Progenitor cell of endocrine pancreas (in vitro differentiated cells): ENCODE results near the gene MYBPC2. TPM values are rescaled to one million over a fixed set of nuclear protein-coding genes. Genes with fewer than 3 reads are reported as not detected.

Experiments
- DNase-seq: peaks from one replicate; pipeline ENCODE4 v3.0.0; 2021; ENCODE audit warnings: low spot score; ENCODE audit not compliant: unreplicated experiment
- H3K27ac Mint-ChIP-seq: 2 replicates; pipeline ENCODE4 v1.8.0; 2021; ENCODE audit warnings: mild to moderate bottlenecking, moderate library complexity, mixed read lengths
- H3K27me3 Mint-ChIP-seq: 2 replicates; pipeline ENCODE4 v1.8.0; 2021; ENCODE audit warnings: mixed read lengths
- H3K36me3 Mint-ChIP-seq: 2 replicates; pipeline ENCODE4 v1.8.0; 2022; ENCODE audit warnings: mixed read lengths; ENCODE audit not compliant: insufficient read depth
- H3K4me1 Mint-ChIP-seq: 2 replicates; pipeline ENCODE4 v1.8.0; 2021; ENCODE audit warnings: low read depth, mixed read lengths
- H3K4me3 Mint-ChIP-seq: 2 replicates; pipeline ENCODE4 v1.8.0; 2021; ENCODE audit warnings: low read depth, mild to moderate bottlenecking, moderate library complexity, mixed read lengths
- H3K9me3 Mint-ChIP-seq: 2 replicates; pipeline ENCODE4 v1.8.0; 2021; ENCODE audit warnings: low read depth, mixed read lengths
- long read RNA-seq: library from polyadenylated mRNA; unstranded; transcript quantifications from one replicate; pipeline ENCODE4 v2.0.0, GENCODE V29; 2020
- total RNA-seq: library from RNA; stranded (reverse); gene quantifications from 2 replicates; pipeline ENCODE4 v1.2.1, GENCODE V29; 2021
- TF ChIP-seq, protein P1 (sequence below): fragments of 200-600 bp; sonication (generic); IDR thresholded peaks from one replicate; pipeline ENCODE4 v1.5.0; 2021; ENCODE audit warnings: antibody characterized with exemption, mild to moderate bottlenecking; ENCODE audit not compliant: unreplicated experiment

The MYBPC2 gene
- 1.6 and 2.1 TPM in 2 replicates for total RNA-seq
- long read RNA-seq, partial matches to known transcripts: 3 of 5 reads
- long read RNA-seq, other reads (novel, unspliced or antisense): 0 of 5 reads

DNA sequence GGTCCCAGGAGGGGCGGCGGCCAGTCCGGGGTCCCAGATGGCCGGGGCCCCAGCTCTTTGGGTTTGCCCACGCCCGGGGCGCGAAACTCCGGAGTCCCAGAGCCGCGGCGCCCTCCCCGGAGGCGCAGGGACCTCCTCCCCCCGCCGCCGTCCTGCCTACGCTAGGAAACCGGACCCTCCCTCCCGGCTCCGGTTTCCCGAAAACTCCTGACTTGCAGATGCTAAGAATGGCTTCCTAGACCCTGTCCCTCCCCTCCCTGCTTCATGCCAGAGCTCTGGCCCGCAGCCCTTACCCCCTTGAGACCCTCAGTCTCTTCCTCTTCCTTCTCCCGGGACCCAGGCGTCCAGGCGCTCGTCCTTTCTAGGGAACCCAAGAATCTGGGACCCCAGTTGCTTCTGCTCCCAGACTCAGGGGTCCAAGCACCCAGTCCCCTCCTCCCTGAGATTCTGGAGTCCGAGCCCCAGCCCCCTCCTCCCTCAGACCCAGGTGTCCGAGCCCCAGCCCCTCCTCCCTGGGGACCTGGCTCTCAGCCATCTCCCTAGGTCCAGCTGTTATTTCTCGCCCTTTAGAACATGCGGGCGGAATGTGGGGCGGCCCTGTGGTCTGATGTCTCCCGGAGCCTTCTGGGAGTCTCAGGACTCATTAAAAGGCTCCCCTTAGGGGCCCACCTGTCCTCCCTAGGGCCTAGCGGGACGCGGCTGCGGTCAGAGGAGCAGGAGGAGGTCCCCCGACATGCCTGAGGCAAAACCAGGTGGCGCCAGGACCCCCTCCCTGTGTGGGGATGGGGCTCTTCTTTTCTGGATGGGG lies at the start of gene MYBPC2:
MYBPC2 (plus strand) TSS at position 672 of the 808 bp plus-strand sequence; CDS start at position 734, 62 bp downstream.
- DNase-seq: no peak
- Mint-ChIP-seq H3K36me3 (no peaks in the 10 kb centered on the region), H3K4me1 (peaks cover 6% of the 10 kb centered on the region), H3K4me3 (peak within 1 kb of the TSS; percentile 82), H3K9me3 (no peaks in the 10 kb centered on the region), H3K27ac (peak within 1 kb of the TSS; percentile 95), H3K27me3 (peaks cover 46% of the 10 kb centered on the region)
- TF ChIP-seq, protein P1, sequence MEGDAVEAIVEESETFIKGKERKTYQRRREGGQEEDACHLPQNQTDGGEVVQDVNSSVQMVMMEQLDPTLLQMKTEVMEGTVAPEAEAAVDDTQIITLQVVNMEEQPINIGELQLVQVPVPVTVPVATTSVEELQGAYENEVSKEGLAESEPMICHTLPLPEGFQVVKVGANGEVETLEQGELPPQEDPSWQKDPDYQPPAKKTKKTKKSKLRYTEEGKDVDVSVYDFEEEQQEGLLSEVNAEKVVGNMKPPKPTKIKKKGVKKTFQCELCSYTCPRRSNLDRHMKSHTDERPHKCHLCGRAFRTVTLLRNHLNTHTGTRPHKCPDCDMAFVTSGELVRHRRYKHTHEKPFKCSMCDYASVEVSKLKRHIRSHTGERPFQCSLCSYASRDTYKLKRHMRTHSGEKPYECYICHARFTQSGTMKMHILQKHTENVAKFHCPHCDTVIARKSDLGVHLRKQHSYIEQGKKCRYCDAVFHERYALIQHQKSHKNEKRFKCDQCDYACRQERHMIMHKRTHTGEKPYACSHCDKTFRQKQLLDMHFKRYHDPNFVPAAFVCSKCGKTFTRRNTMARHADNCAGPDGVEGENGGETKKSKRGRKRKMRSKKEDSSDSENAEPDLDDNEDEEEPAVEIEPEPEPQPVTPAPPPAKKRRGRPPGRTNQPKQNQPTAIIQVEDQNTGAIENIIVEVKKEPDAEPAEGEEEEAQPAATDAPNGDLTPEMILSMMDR: peak; percentile 2

DNA sequence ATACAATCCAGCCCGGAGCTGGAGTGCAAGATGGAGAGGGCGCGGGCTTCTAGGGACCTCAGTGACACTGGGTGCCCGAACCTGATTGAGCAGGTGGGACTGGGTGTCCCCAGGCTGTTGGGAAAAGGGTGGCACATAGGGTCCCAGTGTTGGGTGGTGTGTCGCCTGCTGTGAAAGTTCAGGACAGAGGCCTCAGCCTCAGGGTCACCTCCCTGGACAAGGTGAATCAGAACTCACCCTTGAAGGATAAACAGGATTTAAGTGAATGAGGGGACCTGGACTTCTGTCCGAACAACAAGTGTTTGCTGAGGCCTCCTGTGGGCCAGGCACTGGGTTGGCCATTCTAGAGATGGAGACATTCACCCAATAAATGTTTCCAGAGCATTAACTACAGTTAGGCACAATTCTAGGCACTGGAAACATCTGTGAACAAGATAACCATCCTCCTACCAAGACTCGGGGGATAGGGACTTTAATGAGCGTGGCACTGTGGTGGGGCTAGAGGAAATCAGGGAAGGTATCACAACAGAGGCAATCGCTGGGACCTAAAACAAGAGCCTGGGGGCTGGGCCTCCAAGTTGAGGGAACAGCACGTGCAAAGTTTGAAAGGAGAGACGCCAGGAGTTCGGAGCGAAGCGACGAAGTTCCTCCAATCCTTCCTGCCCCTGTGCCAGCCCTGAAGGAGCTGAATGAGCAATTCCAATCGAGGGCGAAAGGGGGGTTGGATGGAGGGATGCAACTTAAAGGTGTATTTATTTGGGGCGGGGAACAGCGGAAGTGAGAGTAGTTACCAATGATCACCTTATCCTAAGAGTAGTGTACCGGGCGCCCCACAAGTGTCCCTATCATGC lies 49.5 kb upstream of the MYBPC2 start:
- DNase-seq: no peak
- H3K4me1 Mint-ChIP-seq: peaks cover 19% of the 10 kb centered on the region
- peaks cover 22% of the 10 kb centered on the region for H3K36me3 Mint-ChIP-seq
- H3K4me3 Mint-ChIP-seq: peak overlapping the region; percentile 96
- H3K27ac Mint-ChIP-seq: peak overlapping the region; percentile 96
- H3K27me3 Mint-ChIP-seq: no peaks in the 10 kb centered on the region
- no peaks in the 10 kb centered on the region for H3K9me3 Mint-ChIP-seq
- TF ChIP-seq, protein P1: no peak

DNA sequence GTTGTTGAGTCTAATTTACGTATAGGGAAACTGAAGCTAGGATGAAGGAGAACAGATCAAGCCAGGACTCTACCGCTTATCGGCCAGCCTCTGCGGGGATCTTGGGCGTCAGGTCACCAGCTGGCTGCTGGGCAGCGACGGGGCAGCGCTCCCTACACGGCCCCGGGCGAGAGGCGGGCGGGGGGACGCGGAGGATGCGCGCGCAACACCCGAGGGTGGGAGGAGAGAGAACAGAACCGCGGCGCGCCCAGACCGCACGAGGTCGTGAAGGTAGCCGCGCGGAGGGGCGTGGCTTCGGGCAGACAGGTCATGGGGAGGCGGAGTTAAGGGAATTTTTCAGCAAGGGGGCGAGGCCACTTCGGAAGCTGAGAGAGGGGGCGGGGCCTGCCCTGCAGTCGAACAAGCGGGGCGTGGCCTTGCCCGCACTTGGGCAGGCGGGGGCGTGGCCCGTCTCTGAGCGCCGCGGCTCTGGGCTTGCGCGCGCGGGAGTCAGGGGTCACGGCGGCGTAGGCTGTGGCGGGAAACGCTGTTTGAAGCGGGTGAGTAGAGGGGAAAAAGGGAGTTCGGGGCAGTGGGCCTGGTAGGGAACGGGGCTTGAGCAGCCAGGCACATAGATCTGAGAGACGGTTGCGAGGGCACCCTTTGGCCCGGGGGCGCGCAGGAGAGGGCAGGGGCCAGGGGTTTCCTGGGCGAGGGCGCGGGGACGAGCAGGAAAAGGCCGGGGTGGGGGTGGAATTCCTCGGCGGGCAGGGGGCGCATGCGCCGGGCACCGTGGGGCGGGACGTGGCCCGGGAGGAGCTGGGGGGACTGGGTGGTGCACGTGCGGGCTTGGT lies 48.6 kb upstream of the MYBPC2 start, which contains the start of gene POLD1:
POLD1 (plus strand) TSS at position 496 of the 833 bp plus-strand sequence. CDS start 14,505 bp downstream, outside the sequence.
- H3K9me3 Mint-ChIP-seq: no peaks in the 10 kb centered on the region
- peak; percentile 98 for DNase-seq
- TF ChIP-seq, protein P1: no peak
- H3K4me3 Mint-ChIP-seq: peak within 1 kb of the TSS; percentile 96
- H3K27ac Mint-ChIP-seq: peak within 1 kb of the TSS; percentile 96
- no peaks in the 10 kb centered on the region for H3K27me3 Mint-ChIP-seq
- H3K36me3 Mint-ChIP-seq: peaks cover 19% of the 10 kb centered on the region
- H3K4me1 Mint-ChIP-seq: peaks cover 19% of the 10 kb centered on the region

DNA sequence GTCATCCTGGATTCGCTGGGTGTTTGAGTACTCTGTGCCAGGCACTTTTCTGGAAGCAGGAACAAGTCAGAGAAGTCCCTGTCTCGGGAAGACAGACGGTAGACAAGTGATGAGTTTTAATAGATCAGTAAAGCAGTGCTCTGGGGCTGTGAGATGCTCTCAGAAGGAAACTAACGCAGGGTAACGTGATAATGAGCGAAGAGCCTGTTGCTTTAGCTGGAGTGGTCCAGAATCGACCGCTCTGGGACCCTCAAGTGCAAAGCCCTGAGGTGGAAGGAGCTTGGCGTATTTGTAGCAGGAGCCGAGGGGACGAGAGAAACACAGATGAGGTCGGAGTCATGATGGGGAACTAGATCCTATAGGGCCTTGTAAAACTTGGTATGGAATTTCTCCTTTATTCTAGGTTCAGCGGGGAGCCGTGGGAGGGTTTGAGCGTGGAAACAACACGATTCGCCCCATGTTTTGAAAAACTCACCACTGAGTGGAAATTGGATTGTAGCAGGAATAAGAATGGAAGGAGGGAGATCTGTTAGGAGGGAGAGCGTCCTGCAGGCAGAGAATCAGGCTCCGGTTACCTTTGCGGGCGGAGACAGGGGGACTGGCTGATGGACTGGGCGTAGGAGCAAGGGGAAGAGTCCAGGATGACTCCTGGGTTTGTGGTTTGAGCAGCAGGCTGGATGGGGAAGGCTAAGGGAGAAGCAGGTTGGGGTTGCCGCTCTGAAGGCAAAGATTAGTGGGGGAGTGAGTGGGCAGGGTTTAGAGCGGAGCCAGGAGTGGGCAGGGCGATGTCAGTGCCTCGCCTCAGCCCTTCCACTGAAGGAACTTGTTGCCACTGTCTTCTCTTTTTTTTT lies 47.8 kb upstream of the MYBPC2 start:
- Mint-ChIP-seq H3K4me3 (peak overlapping the region; percentile 96), H3K27ac (peak overlapping the region; percentile 96), H3K36me3 (peaks cover 13% of the 10 kb centered on the region), H3K9me3 (no peaks in the 10 kb centered on the region), H3K27me3 (no peaks in the 10 kb centered on the region), H3K4me1 (peaks cover 19% of the 10 kb centered on the region)
- TF ChIP-seq, protein P1: no peak
- no peak for DNase-seq
